Adrenal gland (tissue), 5 donors: Measurements from ENCODE around the gene NEK9.

Experiments used
- POLR2A ChIP-seq, 2 donors: fragments of 450-650 bp; IDR thresholded peaks; one replicate each; pipeline ENCODE4 v1.6.1; 2017; ENCODE audit warnings: antibody characterized with exemption in 2 of 2, mild to moderate bottlenecking in 2 of 2, moderate library complexity in 1 of 2
- TF ChIP-seq, protein P1 (sequence below), 6 experiments: fragments of 450-650 bp in 4 of 6; fragments of 200-600 bp in 2 of 6; sonication (generic) in 1 of 6; IDR thresholded peaks; 1 replicate in 5 of 6; 2 replicates in 1 of 6; pipeline versions ENCODE4 v1.5.1 to v1.8.0; 2016 to 2021; ENCODE audit warnings: antibody characterized with exemption in 6 of 6, mild to moderate bottlenecking in 2 of 6, moderate library complexity in 1 of 6
- donor health status: DM: no; HTN: no; CAD: no.

DNA sequence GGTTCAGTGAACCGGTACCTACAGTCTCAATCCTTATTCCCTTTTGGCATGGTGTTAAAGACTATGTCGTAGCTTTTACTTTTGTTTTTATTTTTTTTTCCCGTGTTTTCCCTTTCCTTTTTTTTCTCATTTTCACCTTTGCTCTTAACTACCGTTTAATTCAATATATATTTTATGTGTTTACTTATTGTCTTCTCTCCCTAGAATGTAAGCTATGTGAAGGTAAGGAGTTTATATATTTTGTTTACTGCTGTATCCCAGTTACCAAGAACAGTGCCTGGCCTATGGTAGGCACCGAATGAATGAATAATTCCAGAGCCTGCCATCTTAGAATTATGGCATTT lies 75.3 kb downstream of the NEK9 start:
- TF ChIP-seq POLR2A (IDR thresholded peaks at IDR 0.05), result no peak
- TF ChIP-seq, protein P1, sequence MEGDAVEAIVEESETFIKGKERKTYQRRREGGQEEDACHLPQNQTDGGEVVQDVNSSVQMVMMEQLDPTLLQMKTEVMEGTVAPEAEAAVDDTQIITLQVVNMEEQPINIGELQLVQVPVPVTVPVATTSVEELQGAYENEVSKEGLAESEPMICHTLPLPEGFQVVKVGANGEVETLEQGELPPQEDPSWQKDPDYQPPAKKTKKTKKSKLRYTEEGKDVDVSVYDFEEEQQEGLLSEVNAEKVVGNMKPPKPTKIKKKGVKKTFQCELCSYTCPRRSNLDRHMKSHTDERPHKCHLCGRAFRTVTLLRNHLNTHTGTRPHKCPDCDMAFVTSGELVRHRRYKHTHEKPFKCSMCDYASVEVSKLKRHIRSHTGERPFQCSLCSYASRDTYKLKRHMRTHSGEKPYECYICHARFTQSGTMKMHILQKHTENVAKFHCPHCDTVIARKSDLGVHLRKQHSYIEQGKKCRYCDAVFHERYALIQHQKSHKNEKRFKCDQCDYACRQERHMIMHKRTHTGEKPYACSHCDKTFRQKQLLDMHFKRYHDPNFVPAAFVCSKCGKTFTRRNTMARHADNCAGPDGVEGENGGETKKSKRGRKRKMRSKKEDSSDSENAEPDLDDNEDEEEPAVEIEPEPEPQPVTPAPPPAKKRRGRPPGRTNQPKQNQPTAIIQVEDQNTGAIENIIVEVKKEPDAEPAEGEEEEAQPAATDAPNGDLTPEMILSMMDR (IDR thresholded peaks at IDR 0.05), result no peak
